ENCODE data around the gene SNX6. TPM values are rescaled to one million over a fixed set of nuclear protein-coding genes. Genes with fewer than 3 reads are reported as not detected.

Gene SNX6
- total RNA-seq, 1 experiment from 2014 or later: 69.3 TPM

- H3K27ac Mint-ChIP-seq: no peak overlapping the region
- TF ChIP-seq CTCF (conservative IDR thresholded peaks at IDR 0.05): no peak
- Histone ChIP-seq H4K8ac (replicated peaks; ENCODE audit: insufficient read length, low read depth, low read length) (no peak overlapping the region), H3K23me2 (ENCODE audit: insufficient read length, low read depth, low read length, poor library complexity, severe bottlenecking) (no peaks in the 10 kb centered on the region), H3K79me1 (ENCODE audit: insufficient read depth, low read depth, low read length, poor library complexity, severe bottlenecking) (no peaks in the 10 kb centered on the region), H3K9ac (ENCODE audit: extremely low read depth, insufficient read length, low read length) (no peak overlapping the region), H3K27ac (ENCODE audit: insufficient read length, low read depth, low read length) (no peak overlapping the region), H2AK5ac (ENCODE audit: insufficient read length, low read length) (no peak overlapping the region), H4K20me1 (ENCODE audit: control insufficient read depth, insufficient read depth, insufficient read length) (no peaks in the 10 kb centered on the region), H3K4me2 (ENCODE audit: insufficient read depth, insufficient read length, low read length) (no peak overlapping the region), H4K91ac (ENCODE audit: insufficient read length, low read depth, low read length) (no peak overlapping the region), H3K9me3 (ENCODE audit: control insufficient read depth, low read depth, low read length) (no peaks in the 10 kb centered on the region), H3K4ac (ENCODE audit: low read depth, low read length) (no peak overlapping the region), H2BK12ac (ENCODE audit: insufficient read length, low read depth, low read length) (no peak overlapping the region), H3K14ac (ENCODE audit: insufficient read depth, low read length) (no peak overlapping the region), H3T11ph (ENCODE audit: low read length) (no peak overlapping the region), H2BK120ac (ENCODE audit: low read depth, low read length, poor library complexity, severe bottlenecking) (no peak overlapping the region), H2BK5ac (ENCODE audit: insufficient read length, low read length) (no peak overlapping the region), H3K56ac (ENCODE audit: insufficient read length, low read depth, low read length) (no peak overlapping the region), H3K79me2 (ENCODE audit: insufficient read depth, low read length) (no peaks in the 10 kb centered on the region), H2AFZ (ENCODE audit: low read length) (no peak overlapping the region), H3K23ac (ENCODE audit: insufficient read length, low read depth, low read length) (no peak overlapping the region), H2BK15ac (ENCODE audit: low read depth, low read length) (no peak overlapping the region), H2BK20ac (ENCODE audit: low read depth, low read length, poor library complexity, severe bottlenecking) (no peak overlapping the region), H3K18ac (ENCODE audit: insufficient read length, low read depth, low read length) (no peak overlapping the region), H4K5ac (ENCODE audit: insufficient read length, low read depth, low read length) (no peak overlapping the region), H3K27me3 (ENCODE audit: insufficient read depth, low read length) (no peaks in the 10 kb centered on the region), H3K4me1 (ENCODE audit: insufficient read depth, low read length) (no peaks in the 10 kb centered on the region; the same call in 1 of the 2 replicates)
- peaks cover under 1% of the 10 kb centered on the region; the same call in 1 of the 2 replicates for H3K27me3 Mint-ChIP-seq (ENCODE audit: low read depth)
- no peaks in the 10 kb centered on the region for H3K9me3 Mint-ChIP-seq
- H3K4me3 Mint-ChIP-seq: no peak overlapping the region
- no peaks in the 10 kb centered on the region for H3K4me1 Mint-ChIP-seq
- no peaks in the 10 kb centered on the region; a peak in 1 of 7 replicates for H3K36me3 Mint-ChIP-seq (ENCODE audit: insufficient read depth in 1 of 3, low read depth in 3 of 3)
- DNase-seq: no peak
- WGBS (ENCODE audit: extremely low coverage, insufficient read length, low lambda C conversion rate): no CpG with 5 or more reads among the region's 3 CpGs
Measured at GRCh38 chr14:34642595-34642994, 12.6 kb upstream of the SNX6 start.

Data from H9 (cell line).